GM23248 (cell line): ENCODE data around the gene ARID4B. TPM values are rescaled to one million over a fixed set of nuclear protein-coding genes. Genes with fewer than 3 reads are reported as not detected.

Experiments used
- DNase-seq: peaks from one replicate; pipeline ENCODE4 v3.0.0-alpha.2; 2015
- H2AFZ ChIP-seq: fragments of 200-600 bp; sonication (generic); 2 replicates; pipeline ENCODE4 v1.6.1; 2016; ENCODE audit warnings: antibody characterized with exemption
- H3F3A ChIP-seq: fragments of 200-600 bp; sonication (generic); 2 replicates; pipeline ENCODE4 v1.6.1; 2016; ENCODE audit warnings: mild to moderate bottlenecking, antibody characterized with exemption, mixed run types; ENCODE audit not compliant: insufficient read depth
- H3K27ac ChIP-seq: fragments of 200-600 bp; sonication (generic); 2 replicates; pipeline ENCODE4 v1.5.1; 2016; ENCODE audit warnings: mild to moderate bottlenecking
- H3K27me3 ChIP-seq: fragments of 200-600 bp; sonication (generic); replicated peaks from 2 replicates; pipeline ENCODE4 v1.6.1; 2016; ENCODE audit warnings: mild to moderate bottlenecking; ENCODE audit not compliant: insufficient read depth
- H3K36me3 ChIP-seq: fragments of 200-600 bp; sonication (generic); 2 replicates; pipeline ENCODE4 v1.6.1; 2016; ENCODE audit warnings: low read depth, mild to moderate bottlenecking
- H3K4me1 ChIP-seq: fragments of 200-600 bp; sonication (generic); 2 replicates; pipeline ENCODE4 v1.6.1; 2016; ENCODE audit warnings: mild to moderate bottlenecking; ENCODE audit not compliant: insufficient read depth
- H3K4me2 ChIP-seq: fragments of 200-600 bp; sonication (generic); one replicate; pipeline ENCODE4 v1.6.1; 2016; ENCODE audit warnings: mild to moderate bottlenecking; ENCODE audit not compliant: unreplicated experiment
- H3K4me3 ChIP-seq: fragments of 200-600 bp; sonication (generic); 2 replicates; pipeline ENCODE4 v1.5.1; 2016; ENCODE audit warnings: mild to moderate bottlenecking
- H3K79me2 ChIP-seq: fragments of 200-600 bp; sonication (generic); 2 replicates; pipeline ENCODE4 v1.6.1; 2016; ENCODE audit warnings: mild to moderate bottlenecking; ENCODE audit not compliant: insufficient read depth
- H3K9ac ChIP-seq: fragments of 200-600 bp; sonication (generic); 2 replicates; pipeline ENCODE4 v1.6.1; 2016; ENCODE audit warnings: mild to moderate bottlenecking
- H3K9me2 ChIP-seq: fragments of 200-600 bp; sonication (generic); 2 replicates; pipeline ENCODE4 v1.6.1; 2016; ENCODE audit warnings: mixed run types, mild to moderate bottlenecking, moderate library complexity; ENCODE audit not compliant: insufficient read depth
- H3K9me3 ChIP-seq: fragments of 200-600 bp; sonication (generic); one replicate; pipeline ENCODE4 v1.6.1; 2017; ENCODE audit warnings: low read depth
- H4K20me1 ChIP-seq: fragments of 200-600 bp; sonication (generic); 2 replicates; pipeline ENCODE4 v1.6.0; 2016; ENCODE audit not compliant: insufficient read depth
- EZH2 ChIP-seq: fragments of 200-600 bp; sonication (generic); IDR thresholded peaks from 2 replicates; pipeline ENCODE4 v1.6.1; 2018; ENCODE audit warnings: antibody characterized with exemption, mild to moderate bottlenecking; ENCODE audit not compliant: insufficient read depth, poor library complexity, severe bottlenecking
- EZH2phosphoT487 ChIP-seq: fragments of 200-600 bp; sonication (generic); IDR thresholded peaks from 2 replicates; pipeline ENCODE4 v1.6.1; 2018; ENCODE audit warnings: antibody characterized with exemption, moderate library complexity, mild to moderate bottlenecking, low read depth; ENCODE audit not compliant: insufficient read depth
- WGBS, 2 experiments: methylation state at CpG; one replicate each; pipeline ENCODE4 v1.1.6; 2015 to 2017; ENCODE audit warnings: low lambda C conversion rate in 2 of 2, low coverage in 1 of 2; ENCODE audit errors: missing lambda C conversion rate in 2 of 2; 5-methylcytosine and 5-hydroxymethylcytosine counted together
- in situ Hi-C: fragments of 300-500 bp; cut with MboI; formaldehyde crosslinking; loops from 2 replicates; pipeline ENCODE4 v1.15.0; 2020
- polyA plus RNA-seq: library from polyadenylated mRNA; unstranded; fragments of >200 nt; fragmentation: Nextera tagmentation; extraction: Ambion mirVana; gene quantifications from 2 replicates; pipeline ENCODE4 v1.2.1, GENCODE V29; 2016
- total RNA-seq: library from RNA; depleted of rRNA; stranded (reverse); fragments of >200 nt; shearing (Covaris generic); gene quantifications from 2 replicates; pipeline ENCODE4 v1.2.3, GENCODE V29; 2014

ARID4B gene
- total and polyA plus RNA-seq, 2 experiments from 2014 or later, result 17.8 to 25.6 TPM

GRCh38 chr1:235266325-235266724 lies 61.7 kb downstream of the ARID4B start:
- no peaks in the 10 kb centered on the region for H3K36me3 ChIP-seq
- H3K9me2 ChIP-seq, result no peaks in the 10 kb centered on the region
- in situ Hi-C loops, result no loop called here
- no peak overlapping the region for H3K4me2 ChIP-seq
- DNase-seq, result peak; percentile 45
- no peak overlapping the region for H3K4me3 ChIP-seq
- no peaks in the 10 kb centered on the region for H3K9me3 ChIP-seq
- H3K79me2 ChIP-seq, result peaks cover 100% of the 10 kb centered on the region
- 33 to 37% methylated on average over 1 of the region's 1 CpG for WGBS, 2 experiments
- H3K27ac ChIP-seq, result 0 out of 2 replicates have a peak overlapping the region, but pooled peaks have one; percentile 7
- TF ChIP-seq EZH2 (no peak), EZH2phosphoT487 (no peak)
- H3K9ac ChIP-seq, result no peak overlapping the region
- H2AFZ ChIP-seq, result no peak overlapping the region
- H4K20me1 ChIP-seq, result 0 out of 2 replicates have a peak, but pooled peaks cover 14% of the 10 kb centered on the region
- H3K4me1 ChIP-seq, result peaks cover 27% of the 10 kb centered on the region
- no peaks in the 10 kb centered on the region for H3K27me3 ChIP-seq
- peaks cover 15% of the 10 kb centered on the region for H3F3A ChIP-seq

GRCh38 chr1:235265900-235266299 lies 62.1 kb downstream of the ARID4B start:
- 0 out of 2 replicates have a peak, but pooled peaks cover 14% of the 10 kb centered on the region for H4K20me1 ChIP-seq
- in situ Hi-C loops, result no loop called here
- H3K9ac ChIP-seq, result no peak overlapping the region
- H2AFZ ChIP-seq, result no peak overlapping the region
- H3K4me3 ChIP-seq, result no peak overlapping the region
- TF ChIP-seq EZH2, result no peak
- no peak for TF ChIP-seq EZH2phosphoT487
- no peaks in the 10 kb centered on the region for H3K9me3 ChIP-seq
- H3K27ac ChIP-seq, result 0 out of 2 replicates have a peak overlapping the region, but pooled peaks have one; percentile 7
- no peaks in the 10 kb centered on the region for H3K9me2 ChIP-seq
- H3K27me3 ChIP-seq, result no peaks in the 10 kb centered on the region
- peaks cover 27% of the 10 kb centered on the region for H3K4me1 ChIP-seq
- H3F3A ChIP-seq, result peaks cover 13% of the 10 kb centered on the region
- peak; percentile 15 for DNase-seq
- no peak overlapping the region for H3K4me2 ChIP-seq
- H3K79me2 ChIP-seq, result peaks cover 100% of the 10 kb centered on the region
- 13 to 16% methylated on average over 3 of the region's 3 CpGs for WGBS, 2 experiments
- no peaks in the 10 kb centered on the region for H3K36me3 ChIP-seq

- Histone ChIP-seq H4K20me1 (0 out of 2 replicates have a peak, but pooled peaks cover 14% of the 10 kb centered on the region), H3K4me3 (no peak overlapping the region), H3K36me3 (no peaks in the 10 kb centered on the region), H3K4me2 (no peak overlapping the region), H3K79me2 (peaks cover 100% of the 10 kb centered on the region), H3K9me2 (no peaks in the 10 kb centered on the region), H3K9ac (no peak overlapping the region), H3K9me3 (no peaks in the 10 kb centered on the region), H3F3A (peaks cover 5% of the 10 kb centered on the region; the same call in 1 of the 2 replicates), H3K4me1 (peaks cover 19% of the 10 kb centered on the region), H2AFZ (no peak overlapping the region), H3K27ac (no peak overlapping the region), H3K27me3 (no peaks in the 10 kb centered on the region)
- no peak for TF ChIP-seq EZH2phosphoT487
- TF ChIP-seq EZH2, result no peak
- in situ Hi-C loops, result no loop called here
- no peak for DNase-seq
Observed at GRCh38 chr1:235264327-235264726, 63.7 kb downstream of the ARID4B start.

GRCh38 chr1:235262539-235262938 lies 65.4 kb downstream of the ARID4B start:
- H4K20me1 ChIP-seq, result peaks cover 14% of the 10 kb centered on the region; the same call in 1 of the 2 replicates
- no peak overlapping the region for H3K9ac ChIP-seq
- in situ Hi-C loops, result no loop called here
- H3K4me1 ChIP-seq, result peaks cover 15% of the 10 kb centered on the region
- no peak overlapping the region for H3K4me2 ChIP-seq
- H3K27me3 ChIP-seq, result no peaks in the 10 kb centered on the region
- H3K36me3 ChIP-seq, result 0 out of 2 replicates have a peak, but pooled peaks cover 6% of the 10 kb centered on the region
- no peak overlapping the region for H2AFZ ChIP-seq
- H3F3A ChIP-seq, result no peaks in the 10 kb centered on the region
- TF ChIP-seq EZH2, result no peak
- TF ChIP-seq EZH2phosphoT487, result no peak
- H3K9me3 ChIP-seq, result no peaks in the 10 kb centered on the region
- WGBS, 2 experiments, result 97 to 100% methylated on average over 3 of the region's 3 CpGs
- DNase-seq, result no peak
- peaks cover 100% of the 10 kb centered on the region for H3K79me2 ChIP-seq
- H3K4me3 ChIP-seq, result no peak overlapping the region
- no peak overlapping the region for H3K27ac ChIP-seq
- H3K9me2 ChIP-seq, result no peaks in the 10 kb centered on the region

GRCh38 chr1:235261243-235261642 lies 66.7 kb downstream of the ARID4B start:
- H3K9ac ChIP-seq, result no peak overlapping the region
- WGBS, 2 experiments, result 77 to 87% methylated on average over 4 of the region's 4 CpGs
- in situ Hi-C loops, result no loop called here

More at GRCh38 chr1:235261243-235261642, 66.7 kb downstream of the ARID4B start:
- Histone ChIP-seq H3K27me3 (no peaks in the 10 kb centered on the region), H3K79me2 (peaks cover 100% of the 10 kb centered on the region), H3K4me1 (peaks cover 16% of the 10 kb centered on the region), H3K9me2 (no peaks in the 10 kb centered on the region), H2AFZ (no peak overlapping the region), H3F3A (0 out of 2 replicates have a peak, but pooled peaks cover 3% of the 10 kb centered on the region), H3K9me3 (no peaks in the 10 kb centered on the region), H3K4me3 (no peak overlapping the region), H3K27ac (no peak overlapping the region), H3K4me2 (no peak overlapping the region), H3K36me3 (0 out of 2 replicates have a peak, but pooled peaks cover 6% of the 10 kb centered on the region), H4K20me1 (peaks cover 13% of the 10 kb centered on the region; the same call in 1 of the 2 replicates)
- TF ChIP-seq EZH2 (no peak), EZH2phosphoT487 (no peak)
- no peak for DNase-seq
